ENCODE measurements around the gene TMEM132D.

- TF ChIP-seq POLR2A (IDR thresholded peaks at IDR 0.05) (no peak), CTCF (IDR thresholded peaks at IDR 0.05) (no peak)
Observed at GRCh38 chr12:129226851-129227250, 677.0 kb downstream of the TMEM132D start.

All from vagina (tissue), 2 donors.